ENCODE results near the gene CSH2. TPM values are rescaled to one million over a fixed set of nuclear protein-coding genes. Genes with fewer than 3 reads are reported as not detected.
"Not testable (repeated sequence)": the region's sequence is repeated elsewhere in the genome, so short reads cannot be mapped to it uniquely, and the experiment has no call there.

Gene CSH2
- total and polyA plus RNA-seq, 2 donors (not counting 1 experiment from before 2014, with no cell fraction given) = not detected

- not testable (repeated sequence) for H3K4me1 ChIP-seq (ENCODE audit: control insufficient read depth in 2 of 2, insufficient read depth in 2 of 2, low read length in 2 of 2)
Observed at GRCh38 chr17:63903787-63904201, 30.3 kb upstream of the CSH2 start.

GRCh38 chr17:63901971-63902370 is 28.5 kb upstream of the CSH2 start:
- H3K27ac Mint-ChIP-seq; H3K79me2 ChIP-seq (ENCODE audit: control insufficient read depth, insufficient read depth, low read length); H3K4me1 Mint-ChIP-seq; H3K27me3 Mint-ChIP-seq; H3K36me3 ChIP-seq (replicated peaks in 1 of 2; ENCODE audit: control extremely low read depth in 1 of 2, control insufficient read depth in 1 of 2, extremely low read depth in 1 of 2, insufficient read depth in 2 of 2, low read length in 1 of 2); H2AFZ ChIP-seq (ENCODE audit: insufficient read depth, low read depth, low read length, poor library complexity, severe bottlenecking); H3K4me3 Mint-ChIP-seq; DNase-seq; H3K9me3 Mint-ChIP-seq (ENCODE audit: insufficient read depth); H3K27me3 ChIP-seq (replicated peaks in 1 of 4; ENCODE audit: control extremely low read depth in 1 of 4, control insufficient read depth in 3 of 4, insufficient read depth in 4 of 4, low read length in 3 of 4); H3K4me2 ChIP-seq (replicated peaks; ENCODE audit: low read depth, low read length, poor library complexity, severe bottlenecking); H3K4me1 ChIP-seq (ENCODE audit: control insufficient read depth in 2 of 2, insufficient read depth in 2 of 2, low read length in 2 of 2); H3K9me3 ChIP-seq (ENCODE audit: control extremely low read depth in 1 of 3, control insufficient read depth in 2 of 3, insufficient read depth in 1 of 3, low read length in 2 of 3); ATAC-seq (ENCODE audit: low read depth); H3K9ac ChIP-seq (ENCODE audit: low read length); H4K20me1 ChIP-seq (ENCODE audit: control insufficient read depth, insufficient read depth, low read length, poor library complexity, severe bottlenecking); H3K4me3 ChIP-seq (ENCODE audit: control extremely low read depth in 1 of 5, extremely low read depth in 1 of 5, insufficient read depth in 1 of 5, low read depth in 2 of 5, low read length in 4 of 5); H3K27ac ChIP-seq (ENCODE audit: low read length in 2 of 2): not testable (repeated sequence)
- intact Hi-C loops (cut with micrococcal nuclease) = loop anchor here (10.0 kb wide), 1 partner anchor 383 kb away; no protein-coding TSS in a partner anchor
- no CpG with 5 or more reads among the region's 2 CpGs for WGBS (ENCODE audit: insufficient coverage)
- POLR2A ChIA-PET = interaction anchor here (1.1 kb wide), 1 partner anchor 118 kb away, joined by 9 read pairs; the partner anchor contains the start of gene ICAM2
- CTCF ChIA-PET = interaction anchor here (0.6 to 9.4 kb wide), 18 partner anchors 10 to 1443 kb away, joined by 3 to 152 read pairs (median 4); partner anchors contain the start of genes CSHL1, ERN1 and ICAM2

More at GRCh38 chr17:63903787-63904201, 30.3 kb upstream of the CSH2 start:
- H3K36me3 ChIP-seq (replicated peaks in 1 of 2; ENCODE audit: control extremely low read depth in 1 of 2, control insufficient read depth in 1 of 2, extremely low read depth in 1 of 2, insufficient read depth in 2 of 2, low read length in 1 of 2); H3K9ac ChIP-seq (ENCODE audit: low read length); H3K9me3 ChIP-seq (ENCODE audit: control extremely low read depth in 1 of 3, control insufficient read depth in 2 of 3, insufficient read depth in 1 of 3, low read length in 2 of 3); H3K27me3 Mint-ChIP-seq; H4K20me1 ChIP-seq (ENCODE audit: control insufficient read depth, insufficient read depth, low read length, poor library complexity, severe bottlenecking); H3K27me3 ChIP-seq (replicated peaks in 1 of 4; ENCODE audit: control extremely low read depth in 1 of 4, control insufficient read depth in 3 of 4, insufficient read depth in 4 of 4, low read length in 3 of 4); H3K4me2 ChIP-seq (replicated peaks; ENCODE audit: low read depth, low read length, poor library complexity, severe bottlenecking); POLR2A ChIA-PET; H3K27ac ChIP-seq (ENCODE audit: low read length in 2 of 2); H3K9me3 Mint-ChIP-seq (ENCODE audit: insufficient read depth); H3K79me2 ChIP-seq (ENCODE audit: control insufficient read depth, insufficient read depth, low read length); H3K4me3 ChIP-seq (ENCODE audit: control extremely low read depth in 1 of 5, extremely low read depth in 1 of 5, insufficient read depth in 1 of 5, low read depth in 2 of 5, low read length in 4 of 5); H3K4me3 Mint-ChIP-seq; H3K27ac Mint-ChIP-seq; H2AFZ ChIP-seq (ENCODE audit: insufficient read depth, low read depth, low read length, poor library complexity, severe bottlenecking); H3K4me1 Mint-ChIP-seq: not testable (repeated sequence)
- CTCF ChIA-PET = interaction anchor here (0.7 to 9.4 kb wide), 13 partner anchors 8 to 242 kb away, joined by 3 to 152 read pairs (median 16); partner anchors contain the start of genes ERN1, GH1 and ICAM2
- WGBS (ENCODE audit: insufficient coverage) = 50% methylated on average over 2 of the region's 5 CpGs
- DNase-seq (peak; percentile 67), ATAC-seq (ENCODE audit: low read depth) (peak; percentile 85)
- peak; percentile 70 for TF ChIP-seq CTCF (IDR thresholded peaks at IDR 0.05)
- intact Hi-C loops (cut with micrococcal nuclease) = loop anchor here (10.0 kb wide), 1 partner anchor 381 kb away; no protein-coding TSS in a partner anchor

GRCh38 chr17:63898899-63899798 is 25.7 kb upstream of the CSH2 start:
- H3K4me3 ChIP-seq (ENCODE audit: control extremely low read depth in 1 of 5, extremely low read depth in 1 of 5, insufficient read depth in 1 of 5, low read depth in 2 of 5, low read length in 4 of 5); POLR2A ChIA-PET; H3K4me1 Mint-ChIP-seq; H3K9me3 Mint-ChIP-seq (ENCODE audit: insufficient read depth); H3K36me3 ChIP-seq (replicated peaks in 1 of 2; ENCODE audit: control extremely low read depth in 1 of 2, control insufficient read depth in 1 of 2, extremely low read depth in 1 of 2, insufficient read depth in 2 of 2, low read length in 1 of 2); H4K20me1 ChIP-seq (ENCODE audit: control insufficient read depth, insufficient read depth, low read length, poor library complexity, severe bottlenecking); H3K9me3 ChIP-seq (ENCODE audit: control extremely low read depth in 1 of 3, control insufficient read depth in 2 of 3, insufficient read depth in 1 of 3, low read length in 2 of 3); H3K27ac Mint-ChIP-seq; H3K4me1 ChIP-seq (ENCODE audit: control insufficient read depth in 2 of 2, insufficient read depth in 2 of 2, low read length in 2 of 2); H2AFZ ChIP-seq (ENCODE audit: insufficient read depth, low read depth, low read length, poor library complexity, severe bottlenecking); H3K4me3 Mint-ChIP-seq; ATAC-seq (ENCODE audit: low read depth); intact Hi-C loops (cut with micrococcal nuclease); DNase-seq; H3K27ac ChIP-seq (ENCODE audit: low read length in 2 of 2); H3K79me2 ChIP-seq (ENCODE audit: control insufficient read depth, insufficient read depth, low read length); H3K9ac ChIP-seq (ENCODE audit: low read length); H3K27me3 ChIP-seq (replicated peaks in 1 of 4; ENCODE audit: control extremely low read depth in 1 of 4, control insufficient read depth in 3 of 4, insufficient read depth in 4 of 4, low read length in 3 of 4); H3K4me2 ChIP-seq (replicated peaks; ENCODE audit: low read depth, low read length, poor library complexity, severe bottlenecking): not testable (repeated sequence)
- CTCF ChIA-PET = interaction anchor here (1.1 to 1.7 kb wide), 2 partner anchors 126 to 234 kb away, joined by 3 to 5 read pairs; no protein-coding TSS in a partner anchor
- H3K27me3 Mint-ChIP-seq = peaks cover 11% of the 10 kb centered on the region
- WGBS (ENCODE audit: insufficient coverage) = 76% methylated on average over 4 of the region's 6 CpGs
